ENCODE measurements around the gene TLR7.

- TF ChIP-seq, protein P1, sequence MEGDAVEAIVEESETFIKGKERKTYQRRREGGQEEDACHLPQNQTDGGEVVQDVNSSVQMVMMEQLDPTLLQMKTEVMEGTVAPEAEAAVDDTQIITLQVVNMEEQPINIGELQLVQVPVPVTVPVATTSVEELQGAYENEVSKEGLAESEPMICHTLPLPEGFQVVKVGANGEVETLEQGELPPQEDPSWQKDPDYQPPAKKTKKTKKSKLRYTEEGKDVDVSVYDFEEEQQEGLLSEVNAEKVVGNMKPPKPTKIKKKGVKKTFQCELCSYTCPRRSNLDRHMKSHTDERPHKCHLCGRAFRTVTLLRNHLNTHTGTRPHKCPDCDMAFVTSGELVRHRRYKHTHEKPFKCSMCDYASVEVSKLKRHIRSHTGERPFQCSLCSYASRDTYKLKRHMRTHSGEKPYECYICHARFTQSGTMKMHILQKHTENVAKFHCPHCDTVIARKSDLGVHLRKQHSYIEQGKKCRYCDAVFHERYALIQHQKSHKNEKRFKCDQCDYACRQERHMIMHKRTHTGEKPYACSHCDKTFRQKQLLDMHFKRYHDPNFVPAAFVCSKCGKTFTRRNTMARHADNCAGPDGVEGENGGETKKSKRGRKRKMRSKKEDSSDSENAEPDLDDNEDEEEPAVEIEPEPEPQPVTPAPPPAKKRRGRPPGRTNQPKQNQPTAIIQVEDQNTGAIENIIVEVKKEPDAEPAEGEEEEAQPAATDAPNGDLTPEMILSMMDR (IDR thresholded peaks at IDR 0.05), result no peak
- TF ChIP-seq POLR2A (IDR thresholded peaks at IDR 0.05), result no peak
Observed at GRCh38 chrX:12903646-12904045, 36.8 kb downstream of the TLR7 start.

Measured in right lobe of liver (tissue), 4 donors.